HG03342 (cell line): ENCODE data around the gene RAVER1.
A peak's percentile ranks its signal among the peaks of the same experiment; 100 is the strongest.

Experiments used
- ATAC-seq: cut with Tn5 transposase; IDR thresholded peaks from one replicate; pipeline ENCODE4 v1.9.1; 2021; ENCODE audit warnings: mild to moderate bottlenecking, moderate library complexity; ENCODE audit not compliant: unreplicated experiment

Gene RAVER1

DNA sequence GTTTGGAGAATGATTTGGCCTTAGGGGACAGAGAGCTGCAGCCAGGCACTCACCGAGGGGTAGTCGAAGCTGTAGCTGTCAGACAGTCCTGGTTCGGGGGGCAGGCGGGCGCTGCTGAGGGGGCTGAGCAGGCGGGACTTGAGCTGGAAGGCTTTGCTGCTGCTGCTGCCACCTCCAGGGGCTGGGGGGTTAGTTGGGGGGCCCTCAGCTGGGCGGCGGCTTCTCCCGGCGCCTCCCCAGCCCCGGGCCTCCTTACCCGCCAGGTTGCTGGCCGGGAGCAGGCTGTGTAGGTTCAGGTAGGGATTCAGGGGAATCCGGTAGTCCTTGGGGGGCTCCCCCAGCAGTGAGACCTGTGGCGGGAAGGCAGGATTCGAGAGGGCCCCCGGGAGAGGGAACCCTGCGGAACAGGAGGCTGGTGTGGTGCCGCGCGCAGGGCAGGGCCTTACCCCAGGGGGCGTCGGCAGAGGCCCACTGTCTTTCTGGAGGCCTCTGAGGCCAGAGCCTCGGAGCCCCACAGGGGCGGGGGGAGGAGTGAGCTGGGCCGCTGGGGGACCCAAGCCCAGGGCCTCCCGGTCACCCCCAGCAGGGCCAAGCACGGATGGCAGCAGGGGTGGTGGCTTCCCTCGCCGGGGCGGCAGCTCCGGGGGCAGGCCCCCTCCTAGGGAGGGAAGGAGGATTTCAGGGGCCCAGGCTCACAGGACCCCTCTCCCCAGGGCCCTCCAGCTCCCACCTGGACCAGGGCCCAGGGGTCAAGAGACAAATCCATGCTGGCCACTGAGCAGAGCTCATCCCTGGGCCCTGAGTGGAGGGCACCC, 12.5 kb downstream of the RAVER1 start:
- no peak for ATAC-seq

DNA sequence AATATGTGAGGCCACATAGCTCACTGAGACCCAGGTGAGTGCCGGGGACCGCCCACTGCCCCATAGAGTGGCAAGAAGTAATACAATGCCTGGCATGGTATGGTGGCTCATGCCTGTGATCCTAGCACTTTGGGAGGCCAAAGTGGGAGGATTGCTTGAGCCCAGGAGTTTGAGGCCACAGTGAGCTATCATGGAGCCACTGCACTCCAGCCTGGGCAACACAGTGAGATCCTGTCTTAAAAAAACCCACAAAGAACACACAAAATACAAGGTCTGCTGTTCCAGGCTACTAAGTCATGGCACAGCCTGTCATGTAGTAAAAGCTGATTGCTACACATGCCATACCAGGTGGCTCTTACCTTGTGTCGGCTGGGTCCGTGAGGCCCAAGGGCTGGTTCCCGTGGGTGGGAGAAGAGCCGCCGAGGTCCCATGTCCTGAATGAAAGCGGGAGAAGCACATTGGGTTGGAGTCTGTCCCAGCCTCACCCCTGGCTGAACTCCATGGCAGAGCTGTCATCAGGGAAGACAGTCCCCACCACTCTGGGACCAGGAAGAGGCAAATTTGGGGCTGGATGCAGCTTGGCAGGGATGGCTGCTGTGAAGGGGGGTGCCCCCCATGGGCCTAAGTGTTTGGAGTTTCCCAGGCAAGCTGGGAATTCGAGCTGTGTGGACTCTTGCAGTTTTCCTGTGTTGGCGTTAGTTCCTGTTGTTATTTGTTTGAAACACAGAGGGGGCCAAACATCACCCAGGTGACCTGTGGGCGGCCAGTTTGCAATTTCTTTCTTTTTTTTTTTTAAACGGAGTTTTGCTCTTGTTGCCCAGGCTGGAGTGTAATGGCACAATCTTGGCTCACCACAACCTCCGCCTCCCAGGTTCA, 14.3 kb downstream of the RAVER1 start:
- no peak for ATAC-seq

DNA sequence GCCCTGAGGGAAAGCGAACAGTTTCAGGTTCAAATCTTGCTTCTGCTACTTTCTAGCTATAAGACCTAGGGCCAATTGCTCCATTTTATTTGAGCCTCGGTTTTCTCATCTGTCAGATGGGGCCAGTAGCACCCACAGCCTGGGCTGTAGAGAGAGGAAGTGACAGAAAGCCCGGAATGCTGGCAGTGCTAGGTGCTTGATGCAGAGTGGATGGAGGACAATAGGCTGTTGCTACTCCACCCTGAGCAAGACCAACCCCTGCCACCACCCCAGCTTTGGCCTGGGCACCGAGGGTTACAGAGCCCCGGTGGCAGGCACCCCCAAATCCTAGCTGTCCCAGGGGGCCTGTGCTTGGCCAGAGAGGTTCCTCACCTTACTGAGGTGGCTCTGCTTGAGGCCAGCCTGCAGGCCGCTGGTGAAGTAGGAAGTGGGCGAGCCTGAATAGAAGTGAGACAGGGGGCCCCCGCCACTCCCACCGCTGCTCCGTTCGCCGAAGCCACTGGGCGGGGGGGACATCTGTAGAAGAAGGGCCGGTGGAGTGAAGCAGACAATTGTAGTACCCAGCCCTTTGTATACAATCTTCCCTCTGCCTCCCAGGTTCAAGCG, 15.4 kb downstream of the RAVER1 start:
- ATAC-seq, result no peak

DNA sequence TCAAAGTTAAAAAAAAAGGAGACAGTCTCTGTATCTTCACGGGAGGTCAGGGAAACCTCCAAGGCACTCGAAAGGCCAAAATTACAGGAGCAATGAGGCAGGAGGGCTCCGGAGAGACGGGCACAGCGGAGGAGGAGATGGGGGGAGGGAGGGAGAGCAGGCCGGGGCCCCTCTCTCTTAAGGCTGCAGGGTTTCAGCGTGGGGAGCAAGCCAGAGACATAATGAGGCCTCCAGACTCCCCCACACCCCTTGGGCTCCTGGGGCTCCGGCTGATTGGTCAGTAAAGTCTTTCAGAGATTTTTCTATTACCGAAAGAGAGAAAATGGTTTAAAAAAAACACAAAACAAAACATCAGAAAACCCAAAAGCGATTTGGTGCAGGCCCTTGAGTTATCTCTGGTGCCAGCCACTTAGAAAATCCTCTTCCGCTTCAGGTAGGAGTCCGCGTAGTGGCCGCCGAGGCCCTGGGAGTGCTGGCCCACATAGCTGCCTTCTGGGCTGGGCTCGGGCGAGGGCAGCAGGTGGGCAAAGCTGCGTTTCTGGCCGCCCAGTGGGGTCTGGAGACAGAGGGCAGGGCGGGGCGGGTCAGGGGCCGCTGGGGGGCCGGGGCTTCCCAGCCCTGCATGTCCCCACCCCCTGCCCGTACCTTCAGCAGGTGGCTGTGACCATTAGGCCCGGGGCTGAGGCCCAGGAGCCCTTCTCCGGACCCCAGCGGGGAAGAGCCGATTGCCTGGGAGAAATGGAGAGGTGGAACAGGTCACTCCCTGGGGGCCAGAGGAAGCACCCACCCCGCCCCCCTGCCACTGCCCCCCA, 16.1 kb downstream of the RAVER1 start:
- no peak for ATAC-seq

DNA sequence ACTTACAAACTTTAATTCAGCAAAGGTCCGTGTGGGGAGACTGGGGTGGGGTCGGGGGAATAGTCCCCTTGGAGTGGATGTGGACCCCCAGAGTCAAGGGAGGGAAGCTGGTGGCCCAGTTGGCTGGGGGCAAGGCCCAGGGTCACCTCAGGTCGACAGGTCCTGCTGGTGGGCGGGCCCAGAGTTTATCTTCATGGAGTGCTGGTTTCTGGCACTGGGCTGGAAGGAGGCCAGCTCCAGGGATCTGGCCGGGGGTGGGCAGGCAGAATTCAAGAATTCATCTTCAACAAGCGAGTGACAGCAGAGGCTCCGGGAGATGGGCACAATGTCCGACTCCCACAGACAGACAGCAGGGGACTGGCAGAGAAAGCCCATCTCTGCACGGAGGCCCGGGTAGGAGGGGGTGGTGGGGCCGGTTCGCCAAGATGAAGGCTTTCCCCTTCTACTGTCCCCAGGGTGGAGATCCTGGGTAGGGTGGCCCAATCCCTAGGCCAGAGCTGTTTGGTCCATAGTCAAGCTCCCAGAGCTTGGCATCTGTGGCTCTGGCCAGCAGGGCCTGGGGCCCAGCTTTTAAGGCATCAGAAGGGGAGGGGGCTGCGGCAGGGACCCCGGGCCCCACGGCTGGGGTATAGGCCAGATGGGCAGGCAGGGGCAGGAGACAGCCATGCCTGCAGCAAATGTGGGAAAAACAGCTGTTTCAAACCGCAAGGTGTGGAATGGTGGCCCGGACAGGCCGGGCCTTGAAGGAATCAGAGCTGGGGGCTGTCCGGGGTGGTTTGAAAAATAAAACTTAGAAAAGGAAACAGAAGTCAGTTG, 16.9 kb downstream of the RAVER1 start:
- no peak for ATAC-seq

DNA sequence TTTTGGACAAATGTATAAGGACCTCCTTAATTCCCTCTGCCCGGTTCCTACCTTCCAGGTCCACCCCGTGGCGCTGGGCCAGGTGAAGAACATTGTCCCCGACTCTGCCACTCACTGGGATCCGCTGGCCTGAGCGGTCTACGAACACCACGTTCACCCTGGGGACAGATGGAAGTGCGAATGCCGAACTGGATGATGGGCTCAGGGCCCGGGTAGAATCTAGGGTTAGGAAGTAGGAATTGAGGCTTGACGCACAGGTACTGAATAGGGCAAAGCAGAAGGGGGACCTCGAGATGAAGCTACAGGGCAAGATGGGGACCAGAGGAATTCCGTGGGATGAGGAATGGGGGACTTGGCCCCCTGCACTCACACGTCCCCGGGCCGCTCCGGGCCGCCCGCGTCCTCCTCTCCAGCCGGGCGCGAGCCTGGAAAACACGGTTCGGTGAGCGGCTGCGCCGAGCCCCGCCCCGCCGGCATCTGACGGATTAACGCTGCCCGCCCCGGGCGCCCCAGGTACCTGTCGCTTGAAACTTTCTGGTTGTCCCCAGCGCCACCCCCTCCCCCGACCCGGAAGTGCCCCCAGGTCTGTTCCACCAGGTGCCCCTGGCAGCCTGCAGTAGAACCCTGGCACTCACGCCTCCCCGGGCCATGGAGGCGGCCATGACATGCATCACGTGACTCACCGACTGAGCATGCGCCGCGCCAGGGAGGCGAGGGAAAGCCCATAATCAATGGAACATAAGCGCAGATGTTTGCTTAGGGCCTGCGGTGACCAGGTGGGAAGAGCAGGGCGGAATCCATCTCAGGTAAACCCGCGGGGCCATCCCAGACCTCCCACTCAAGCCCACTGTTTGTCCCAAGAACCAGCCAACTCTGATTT, 17.8 kb downstream of the RAVER1 start, which contains the start of gene FDX2:
Gene FDX2, minus strand, starts transcription at position 681 of the 880 bp plus-strand sequence. Its CDS starts 19 bp downstream, at position 662.
- ATAC-seq, result no peak

DNA sequence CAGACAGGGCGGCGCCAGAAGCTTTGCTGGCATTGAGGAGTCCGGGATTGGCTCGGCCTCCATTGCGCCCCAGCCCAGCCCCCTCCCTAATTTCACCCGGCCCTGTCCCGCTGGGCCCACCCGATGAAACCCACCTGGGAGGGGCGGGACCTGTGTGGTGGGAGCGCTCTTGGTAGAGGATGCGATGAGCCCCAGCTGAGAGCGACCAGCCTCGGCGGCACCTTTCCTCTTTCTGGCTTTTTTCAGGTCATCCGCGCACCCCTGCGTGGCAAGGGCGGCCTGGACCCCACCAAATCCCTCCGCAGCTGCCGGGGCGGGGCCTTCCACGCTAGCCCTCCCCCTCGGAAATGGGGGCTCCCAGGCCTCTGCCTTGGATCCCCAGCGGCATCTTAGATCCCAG, 23.9 kb downstream of the RAVER1 start, which contains the start of gene ZGLP1:
Gene ZGLP1, minus strand, starts transcription at position 393 of the 400 bp plus-strand sequence.
- ATAC-seq, result no peak

DNA sequence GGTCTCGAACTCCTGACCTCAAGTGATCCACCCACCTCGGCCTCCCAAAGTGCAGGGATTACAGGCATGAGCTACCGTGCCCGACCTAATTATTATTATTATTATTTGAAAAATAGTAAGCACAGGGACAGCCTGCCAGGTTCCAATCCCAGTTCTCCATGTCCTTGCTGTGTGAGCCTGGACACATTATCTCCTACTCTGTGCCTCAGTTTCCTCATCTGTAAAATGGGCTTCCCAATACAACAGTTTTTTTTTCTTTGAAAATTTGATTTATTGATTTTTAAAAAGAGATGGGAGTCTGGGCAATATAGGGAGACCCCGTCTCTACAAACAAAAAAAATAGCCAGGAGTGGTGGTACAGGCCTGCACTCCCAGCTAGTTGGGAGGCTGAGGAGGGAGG, 27.0 kb downstream of the RAVER1 start:
- no peak for ATAC-seq

DNA sequence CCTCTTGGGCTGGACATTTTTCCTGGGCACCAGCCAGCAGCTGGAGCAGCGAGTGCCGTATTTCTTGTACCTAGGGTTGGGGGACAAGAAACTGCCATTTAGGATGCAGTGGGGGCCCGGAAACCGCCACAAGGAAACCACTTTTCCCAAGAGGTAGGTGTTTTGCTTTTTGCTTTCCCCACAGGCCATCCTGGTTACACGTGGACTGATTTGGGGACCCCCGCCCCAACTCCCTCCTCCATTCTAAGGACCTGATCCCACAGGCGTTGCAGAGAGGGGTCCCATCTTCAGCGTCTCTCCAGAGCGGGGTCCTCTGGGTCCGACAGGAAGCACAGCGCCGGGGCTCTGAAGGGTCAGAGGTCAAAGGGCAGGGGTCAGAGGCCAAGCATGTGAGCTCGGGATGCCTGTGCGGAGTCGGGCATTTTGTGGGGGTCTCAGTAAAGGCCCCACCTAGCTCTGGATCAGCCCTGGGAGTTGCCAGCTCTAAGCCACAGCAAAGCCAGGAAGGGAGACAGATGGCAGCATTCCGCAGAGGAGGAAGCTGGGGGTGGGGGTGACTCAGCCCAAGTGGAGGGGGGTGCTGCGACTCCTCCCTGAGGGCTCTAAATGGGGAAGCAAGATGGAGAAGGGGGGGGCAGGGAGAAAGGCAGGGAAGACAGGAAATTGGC, 28.1 kb downstream of the RAVER1 start:
- ATAC-seq, result no peak

DNA sequence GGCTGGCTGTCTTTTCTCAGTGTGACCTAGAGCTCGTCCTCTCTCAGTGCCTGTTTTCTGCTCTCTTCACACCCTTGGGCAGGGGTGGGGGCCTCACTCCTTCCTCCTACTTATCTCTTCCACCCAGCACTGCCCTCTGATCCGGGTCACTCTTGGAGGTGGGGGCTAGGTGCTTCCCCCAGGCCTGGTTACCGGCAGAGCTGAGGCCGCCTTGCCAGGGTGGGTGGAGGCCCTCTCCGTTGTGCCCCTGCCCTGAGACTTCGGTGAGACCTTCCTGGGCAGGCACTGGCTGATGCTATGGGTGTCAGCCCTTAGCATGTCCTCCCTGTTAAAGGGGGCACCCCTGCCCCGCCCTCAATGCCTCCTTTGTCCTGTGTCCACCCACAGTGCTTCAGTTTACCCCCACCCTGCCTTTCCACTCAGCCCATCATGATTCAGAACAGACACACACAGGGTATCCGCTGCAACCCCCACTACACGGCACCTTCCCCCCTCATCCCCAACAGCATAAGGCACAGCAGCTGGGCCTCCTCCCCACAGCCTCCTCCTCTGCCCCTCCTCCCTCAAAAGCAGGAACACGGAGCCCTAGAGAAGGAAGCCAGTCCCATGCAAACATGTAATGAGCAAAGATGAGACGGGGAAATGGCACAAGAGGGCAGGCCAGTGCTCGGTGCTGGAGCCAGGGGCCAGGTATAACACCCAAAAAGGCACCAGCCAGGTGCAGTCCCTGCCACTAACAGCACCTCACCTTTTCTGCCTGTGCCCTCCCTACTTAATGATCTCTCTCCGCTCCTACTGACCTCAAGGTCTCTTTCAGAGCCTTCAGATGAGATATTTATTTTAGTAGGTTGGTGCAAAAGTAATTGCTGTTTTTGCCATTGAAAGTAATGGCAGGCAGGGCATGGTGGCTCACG, 33.5 kb downstream of the RAVER1 start:
- ATAC-seq, result no peak

DNA sequence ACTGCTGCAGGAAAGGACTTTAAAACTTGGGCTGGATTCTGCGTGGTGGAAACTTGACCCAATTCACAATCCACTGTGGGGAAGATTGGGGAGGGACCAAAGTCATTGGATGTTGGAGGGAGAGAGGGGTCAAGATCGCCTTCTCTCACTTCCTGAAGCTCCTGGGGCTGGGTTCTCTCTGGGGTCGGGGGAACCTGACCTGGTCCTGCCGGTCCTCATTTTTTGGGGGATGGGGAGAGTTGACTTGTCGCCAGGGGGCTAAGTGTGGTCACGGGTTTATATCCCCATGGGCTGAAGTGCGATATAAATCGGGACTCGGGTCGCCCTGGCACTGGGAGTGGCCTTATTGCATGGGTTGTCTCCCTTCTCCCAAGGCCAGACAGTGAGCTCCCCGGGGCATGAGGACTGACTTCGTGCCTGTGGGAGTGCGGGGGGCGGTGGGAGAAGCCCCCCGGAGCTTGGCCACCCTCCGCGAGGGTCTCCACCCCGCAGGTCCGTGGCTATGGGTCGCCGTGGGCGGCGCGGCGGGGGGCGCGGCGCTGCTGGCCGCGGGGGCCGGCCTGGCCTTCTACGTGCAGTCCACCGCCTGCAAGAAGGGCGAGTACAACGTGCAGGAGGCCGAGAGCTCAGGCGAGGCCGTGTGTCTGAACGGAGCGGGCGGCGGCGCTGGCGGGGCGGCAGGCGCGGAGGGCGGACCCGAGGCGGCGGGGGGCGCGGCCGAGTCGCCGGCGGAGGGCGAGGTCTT, 37.3 kb downstream of the RAVER1 start:
- no peak for ATAC-seq

DNA sequence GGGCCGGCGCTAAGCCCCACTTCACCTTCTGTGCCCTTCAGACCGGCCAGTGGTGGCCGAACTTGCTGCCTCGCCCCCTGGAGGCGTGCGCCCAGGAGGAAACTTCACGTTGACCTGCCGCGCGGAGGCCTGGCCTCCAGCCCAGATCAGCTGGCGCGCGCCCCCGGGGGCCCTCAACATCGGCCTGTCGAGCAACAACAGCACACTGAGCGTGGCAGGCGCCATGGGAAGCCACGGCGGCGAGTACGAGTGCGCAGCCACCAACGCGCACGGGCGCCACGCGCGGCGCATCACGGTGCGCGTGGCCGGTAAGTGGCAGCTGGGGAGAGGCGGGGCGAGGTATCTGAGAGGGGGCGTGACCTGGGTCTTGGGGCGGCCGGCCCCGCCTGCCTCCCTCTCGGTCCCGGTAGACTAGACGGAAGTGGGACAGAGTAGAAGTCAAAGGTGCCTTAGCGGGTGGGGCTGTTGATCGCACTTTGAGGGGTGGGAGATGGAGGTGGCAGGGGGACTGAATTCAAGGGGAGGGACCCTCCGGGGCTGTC, 38.0 kb downstream of the RAVER1 start:
- ATAC-seq, result peak; percentile 39

DNA sequence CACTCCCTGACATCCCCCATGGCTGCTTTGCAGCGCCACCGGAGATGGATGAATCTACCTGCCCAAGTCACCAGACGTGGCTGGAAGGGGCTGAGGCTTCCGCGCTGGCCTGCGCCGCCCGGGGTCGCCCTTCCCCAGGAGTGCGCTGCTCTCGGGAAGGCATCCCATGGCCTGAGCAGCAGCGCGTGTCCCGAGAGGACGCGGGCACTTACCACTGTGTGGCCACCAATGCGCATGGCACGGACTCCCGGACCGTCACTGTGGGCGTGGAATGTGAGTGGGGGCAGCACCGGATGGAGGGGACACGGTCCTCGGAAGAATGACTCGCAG, 39.0 kb downstream of the RAVER1 start:
- no peak for ATAC-seq

DNA sequence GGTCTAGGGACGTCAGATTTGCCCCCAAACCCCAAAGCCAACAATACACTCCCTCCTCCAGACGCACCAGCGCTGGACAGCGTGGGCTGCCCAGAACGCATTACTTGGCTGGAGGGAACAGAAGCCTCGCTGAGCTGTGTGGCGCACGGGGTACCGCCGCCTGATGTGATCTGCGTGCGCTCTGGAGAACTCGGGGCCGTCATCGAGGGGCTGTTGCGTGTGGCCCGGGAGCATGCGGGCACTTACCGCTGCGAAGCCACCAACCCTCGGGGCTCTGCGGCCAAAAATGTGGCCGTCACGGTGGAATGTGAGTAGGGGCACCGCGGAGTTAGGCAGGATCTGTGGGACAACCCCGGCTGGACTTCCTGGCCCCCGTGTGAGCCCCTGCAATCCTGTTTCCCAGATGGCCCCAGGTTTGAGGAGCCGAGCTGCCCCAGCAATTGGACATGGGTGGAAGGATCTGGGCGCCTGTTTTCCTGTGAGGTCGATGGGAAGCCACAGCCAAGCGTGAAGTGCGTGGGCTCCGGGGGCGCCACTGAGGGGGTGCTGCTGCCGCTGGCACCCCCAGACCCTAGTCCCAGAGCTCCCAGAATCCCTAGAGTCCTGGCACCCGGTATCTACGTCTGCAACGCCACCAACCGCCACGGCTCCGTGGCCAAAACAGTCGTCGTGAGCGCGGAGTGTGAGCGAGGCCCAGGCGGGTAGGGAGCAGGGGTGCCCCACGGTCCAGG, 39.5 kb downstream of the RAVER1 start:
- no peak for ATAC-seq

DNA sequence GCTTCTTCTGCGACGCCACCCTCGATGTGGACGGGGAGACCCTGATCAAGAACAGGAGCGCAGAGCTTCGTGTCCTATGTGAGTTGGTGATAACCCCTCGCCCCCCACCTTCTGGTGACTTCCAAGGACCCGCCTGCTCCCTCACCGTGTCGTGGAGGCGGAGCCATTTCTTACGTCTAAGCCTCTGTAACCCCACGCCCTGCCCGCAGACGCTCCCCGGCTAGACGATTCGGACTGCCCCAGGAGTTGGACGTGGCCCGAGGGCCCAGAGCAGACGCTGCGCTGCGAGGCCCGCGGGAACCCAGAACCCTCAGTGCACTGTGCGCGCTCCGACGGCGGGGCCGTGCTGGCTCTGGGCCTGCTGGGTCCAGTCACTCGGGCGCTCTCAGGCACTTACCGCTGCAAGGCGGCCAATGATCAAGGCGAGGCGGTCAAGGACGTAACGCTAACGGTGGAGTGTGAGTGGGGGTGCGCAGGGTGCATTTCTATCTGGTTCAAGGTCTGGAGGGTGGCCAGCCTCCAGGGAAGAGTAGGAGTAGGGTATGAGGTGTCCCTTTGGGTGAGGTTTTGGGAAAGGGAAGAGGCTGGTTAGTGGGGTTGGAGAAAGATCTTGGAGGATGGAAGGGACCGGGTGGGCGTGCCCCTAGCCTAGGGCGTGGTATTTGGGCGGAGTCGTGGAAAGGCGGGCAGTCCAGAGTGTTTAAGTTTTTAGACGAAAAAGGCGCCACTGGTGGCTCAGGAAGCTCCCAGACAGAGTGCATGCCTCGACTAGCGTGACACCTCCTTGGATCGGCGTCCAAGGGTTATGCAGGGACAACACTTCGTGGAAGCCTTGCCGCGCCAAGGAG, 40.3 kb downstream of the RAVER1 start:
- no peak for ATAC-seq
